Calu3 (cell line): ENCODE data around the gene XPO1. TPM values are rescaled to one million over a fixed set of nuclear protein-coding genes. Genes with fewer than 3 reads are reported as not detected.
A peak's percentile ranks its signal among the peaks of the same experiment; 100 is the strongest.

Source experiments
- BruUV-seq: library from RNA; stranded (reverse); fragments of 400-500 nt; replicated peaks from 2 replicates; lab custom pipeline; 2021; lab: Mats Ljungman, UMichigan
- CTCF ChIA-PET: fragments of 300-600 bp; sonication (Branson Sonifier 250); formaldehyde crosslinking; loops from one replicate; lab custom pipeline; 2022; ENCODE audit warnings: antibody characterized with exemption; lab: Charles Lee
- DNase-seq: peaks from one replicate; pipeline ENCODE4 v3.0.0; 2022
- H3K27ac Mint-ChIP-seq: one replicate; pipeline ENCODE4 v1.8.0; 2022; ENCODE audit warnings: mixed read lengths; ENCODE audit not compliant: unreplicated experiment
- H3K27me3 Mint-ChIP-seq: one replicate; pipeline ENCODE4 v1.8.0; 2022; ENCODE audit warnings: mixed read lengths; ENCODE audit not compliant: unreplicated experiment
- H3K36me3 Mint-ChIP-seq: one replicate; pipeline ENCODE4 v1.8.0; 2022; ENCODE audit warnings: mild to moderate bottlenecking, moderate library complexity, mixed read lengths; ENCODE audit not compliant: insufficient read depth, unreplicated experiment
- H3K4me1 Mint-ChIP-seq: one replicate; pipeline ENCODE4 v1.8.0; 2022; ENCODE audit warnings: mild to moderate bottlenecking, low read depth, mixed read lengths; ENCODE audit not compliant: unreplicated experiment
- H3K4me3 Mint-ChIP-seq: one replicate; pipeline ENCODE4 v1.8.0; 2022; ENCODE audit warnings: mild to moderate bottlenecking, low read depth, moderate library complexity, mixed read lengths; ENCODE audit not compliant: unreplicated experiment
- H3K9me3 Mint-ChIP-seq: one replicate; pipeline ENCODE4 v1.8.0; 2022; ENCODE audit warnings: low read depth, mixed read lengths; ENCODE audit not compliant: unreplicated experiment
- intact Hi-C: fragments of 100-400 bp; cut with micrococcal nuclease; formaldehyde crosslinking; loops from one replicate; pipeline ENCODE4 v1.10.0; 2022; ENCODE audit not compliant: unreplicated experiment
- total RNA-seq: library from RNA; stranded (reverse); gene quantifications from 2 replicates; pipeline ENCODE4 v1.2.3, GENCODE V29; 2022
- TF ChIP-seq, protein P1 (sequence below): fragments of 200-600 bp; IDR thresholded peaks from one replicate; pipeline ENCODE4 v1.8.0; 2022; ENCODE audit warnings: antibody characterized with exemption; ENCODE audit not compliant: unreplicated experiment

XPO1 gene
- total RNA-seq, 1 experiment from 2014 or later: 214 TPM

DNA sequence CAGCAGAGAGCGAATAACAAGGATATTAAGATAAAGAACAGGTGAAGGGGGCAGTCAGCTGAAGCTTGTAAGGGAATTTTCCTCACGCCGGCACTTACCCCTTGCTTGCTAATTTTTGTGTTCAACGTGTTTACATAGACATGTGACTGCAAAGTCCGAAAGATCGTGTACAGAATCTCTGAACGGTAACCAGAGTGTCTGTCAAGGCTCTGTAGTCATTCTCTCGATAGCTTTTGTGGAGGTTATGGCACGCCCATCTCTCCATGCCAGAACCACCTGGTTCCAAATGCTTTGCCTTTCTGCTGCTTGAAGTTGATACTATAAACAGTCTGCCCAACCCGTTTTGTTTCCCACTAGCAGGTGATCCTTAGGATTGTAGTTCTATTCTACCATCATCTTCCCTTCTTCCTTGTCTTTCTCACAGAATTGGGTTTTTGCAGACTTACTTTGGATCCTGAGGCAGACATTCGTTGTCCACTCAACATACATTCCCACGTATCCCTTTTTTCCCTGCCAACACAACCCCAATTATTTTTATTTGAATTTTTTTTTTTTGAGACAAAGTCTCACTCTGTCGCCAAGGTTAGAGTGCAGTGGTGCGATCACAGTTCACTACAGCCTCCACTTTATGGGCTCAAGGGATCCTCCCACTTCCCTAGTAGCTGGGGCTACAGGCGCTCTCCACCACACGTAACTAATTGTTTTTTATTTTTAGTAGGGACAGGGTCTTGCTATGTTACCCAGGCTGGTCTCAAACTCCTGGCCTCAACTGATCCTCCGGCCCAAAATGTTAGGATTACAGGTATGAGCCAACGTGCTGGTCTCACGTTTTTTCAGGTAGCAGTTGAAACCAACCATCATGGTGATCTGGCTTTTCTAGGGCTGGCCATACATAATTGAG, 66.0 kb downstream of the XPO1 start:
- H3K27me3 Mint-ChIP-seq: no peaks in the 10 kb centered on the region
- no peaks in the 10 kb centered on the region for H3K9me3 Mint-ChIP-seq
- intact Hi-C loops: no loop called here
- no peak for DNase-seq
- no TSS peak for BruUV-seq
- H3K4me1 Mint-ChIP-seq: no peaks in the 10 kb centered on the region
- peak overlapping the region; percentile 90 for H3K4me3 Mint-ChIP-seq
- peaks cover 59% of the 10 kb centered on the region for H3K36me3 Mint-ChIP-seq
- peak overlapping the region; percentile 95 for H3K27ac Mint-ChIP-seq
- TF ChIP-seq, protein P1, sequence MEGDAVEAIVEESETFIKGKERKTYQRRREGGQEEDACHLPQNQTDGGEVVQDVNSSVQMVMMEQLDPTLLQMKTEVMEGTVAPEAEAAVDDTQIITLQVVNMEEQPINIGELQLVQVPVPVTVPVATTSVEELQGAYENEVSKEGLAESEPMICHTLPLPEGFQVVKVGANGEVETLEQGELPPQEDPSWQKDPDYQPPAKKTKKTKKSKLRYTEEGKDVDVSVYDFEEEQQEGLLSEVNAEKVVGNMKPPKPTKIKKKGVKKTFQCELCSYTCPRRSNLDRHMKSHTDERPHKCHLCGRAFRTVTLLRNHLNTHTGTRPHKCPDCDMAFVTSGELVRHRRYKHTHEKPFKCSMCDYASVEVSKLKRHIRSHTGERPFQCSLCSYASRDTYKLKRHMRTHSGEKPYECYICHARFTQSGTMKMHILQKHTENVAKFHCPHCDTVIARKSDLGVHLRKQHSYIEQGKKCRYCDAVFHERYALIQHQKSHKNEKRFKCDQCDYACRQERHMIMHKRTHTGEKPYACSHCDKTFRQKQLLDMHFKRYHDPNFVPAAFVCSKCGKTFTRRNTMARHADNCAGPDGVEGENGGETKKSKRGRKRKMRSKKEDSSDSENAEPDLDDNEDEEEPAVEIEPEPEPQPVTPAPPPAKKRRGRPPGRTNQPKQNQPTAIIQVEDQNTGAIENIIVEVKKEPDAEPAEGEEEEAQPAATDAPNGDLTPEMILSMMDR: no peak
- CTCF ChIA-PET: interaction anchor here (0.7 kb wide), 1 partner anchor 43 kb away, joined by 5 read pairs; no protein-coding TSS in a partner anchor

DNA sequence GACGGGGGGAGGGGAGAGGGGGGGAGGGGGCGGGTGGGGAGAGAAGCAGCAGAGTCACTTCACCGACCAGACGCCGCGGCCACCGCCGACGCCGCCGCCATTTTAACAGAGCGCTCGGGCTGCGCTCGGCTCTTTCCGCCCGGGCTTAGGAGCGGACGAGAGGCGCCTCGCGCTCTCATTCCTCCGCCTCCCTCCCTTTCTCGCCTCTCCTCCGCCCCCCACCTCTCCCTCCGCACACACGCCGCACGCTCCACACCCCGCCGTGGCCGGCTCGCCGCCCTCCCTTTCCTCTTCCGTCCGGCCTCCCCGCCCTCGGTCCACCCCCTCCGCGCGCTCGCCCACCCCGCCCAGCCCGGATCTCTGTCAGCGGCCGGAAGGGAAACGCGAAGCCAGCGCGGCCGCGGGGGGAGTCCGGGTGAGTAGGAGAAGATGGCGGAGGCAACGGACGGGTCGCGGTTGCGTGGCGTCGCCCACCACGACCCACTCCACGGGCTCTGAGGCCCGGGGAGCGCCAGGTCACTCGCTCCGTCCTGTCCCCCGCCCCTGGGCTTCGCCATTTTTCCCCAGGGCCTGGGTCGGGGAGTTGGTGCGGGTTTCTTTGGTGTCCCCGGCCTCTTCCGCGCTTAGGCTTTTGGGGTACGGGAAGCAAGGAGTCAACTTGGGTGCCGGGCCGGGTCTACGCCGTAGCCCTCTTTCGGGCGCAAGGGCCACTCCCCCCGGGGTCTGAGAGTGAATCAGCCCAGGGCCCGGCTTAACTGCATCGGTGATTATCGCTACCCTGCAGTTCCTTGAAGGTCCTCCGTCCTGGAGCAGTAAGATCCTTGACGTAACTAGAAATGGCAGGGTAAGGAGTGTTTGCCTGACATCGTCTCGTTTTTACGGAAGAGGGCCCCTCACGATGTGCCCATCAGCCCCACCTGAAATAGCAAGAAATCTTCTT, 66.9 kb downstream of the XPO1 start, which contains the start of gene USP34:
TSS of gene USP34 (minus strand) at position 123 of the 940 bp plus-strand sequence. CDS start 395 bp downstream, outside the sequence.
- Mint-ChIP-seq H3K27me3 (no peaks in the 10 kb centered on the region), H3K4me3 (peak within 1 kb of the TSS; percentile 90), H3K36me3 (peaks cover 51% of the 10 kb centered on the region), H3K27ac (peak within 1 kb of the TSS; percentile 95), H3K4me1 (no peaks in the 10 kb centered on the region), H3K9me3 (no peaks in the 10 kb centered on the region)
- TF ChIP-seq, protein P1: no peak
- CTCF ChIA-PET: no interaction called here
- DNase-seq: peak; percentile 90
- BruUV-seq: TSS peak; percentile 77
- intact Hi-C loops: no loop called here

DNA sequence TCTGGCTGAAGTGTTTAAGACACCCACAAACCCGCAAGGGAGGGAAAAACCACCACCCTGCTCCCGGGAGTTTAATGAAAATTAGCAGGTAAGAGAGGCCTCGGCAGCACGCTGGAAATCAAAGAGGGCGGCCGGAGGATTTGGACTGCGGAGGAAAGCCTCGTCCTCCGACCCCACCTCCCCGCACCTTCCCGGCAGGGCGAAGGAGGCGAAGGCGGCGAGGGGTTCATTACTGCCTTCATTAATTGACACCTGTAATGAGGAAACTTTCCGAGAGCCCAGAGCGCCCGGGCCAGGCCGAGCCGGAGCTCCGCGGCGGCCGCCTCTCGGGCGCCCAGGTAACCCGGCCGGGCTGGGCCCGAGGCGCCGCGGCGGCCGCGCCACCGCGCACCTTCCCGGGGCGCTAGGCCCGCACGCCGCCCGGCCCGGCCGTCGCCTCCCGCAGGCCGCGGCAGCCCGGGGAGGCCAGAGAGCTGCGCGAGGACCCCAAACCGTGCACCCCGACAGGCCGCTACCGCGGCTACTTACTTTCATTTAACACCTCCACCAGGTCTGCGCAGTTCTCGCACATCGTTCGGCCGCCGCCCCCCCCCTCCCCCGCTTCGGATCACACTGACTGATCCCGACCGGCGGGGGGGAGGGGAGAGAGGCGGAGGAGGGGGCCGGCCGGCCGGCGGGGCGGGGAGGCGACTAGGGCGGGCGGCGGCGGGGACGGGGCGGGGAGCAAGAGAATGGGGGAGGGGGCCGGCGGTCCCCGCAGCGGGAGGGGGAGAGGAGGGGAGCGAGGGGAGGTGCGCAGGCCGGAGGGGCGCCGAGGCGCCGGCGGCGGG, 67.8 kb downstream of the XPO1 start:
- H3K36me3 Mint-ChIP-seq: peaks cover 51% of the 10 kb centered on the region
- H3K27ac Mint-ChIP-seq: peak overlapping the region; percentile 95
- TF ChIP-seq, protein P1: no peak
- no peaks in the 10 kb centered on the region for H3K4me1 Mint-ChIP-seq
- intact Hi-C loops: no loop called here
- no peaks in the 10 kb centered on the region for H3K9me3 Mint-ChIP-seq
- CTCF ChIA-PET: no interaction called here
- DNase-seq: peak; percentile 84
- H3K27me3 Mint-ChIP-seq: no peaks in the 10 kb centered on the region
- no TSS peak for BruUV-seq
- H3K4me3 Mint-ChIP-seq: peak overlapping the region; percentile 90
